Lung microvascular endothelial cell (primary cell): Measurements from ENCODE around the gene POLA1. TPM values are rescaled to one million over a fixed set of nuclear protein-coding genes. Genes with fewer than 3 reads are reported as not detected.

Experiments used
- DNase-seq, 2 donors: peaks; one replicate each; pipeline versions ENCODE4 v3.0.0 to v3.0.0-alpha.2; 2010; ENCODE audit warnings: low read depth in 2 of 2
- total RNA-seq: library from RNA; depleted of rRNA; stranded (reverse); fragments of >200 nt; gene quantifications from 2 replicates; pipeline ENCODE4 v1.2.1, GENCODE V29; 2014

The POLA1 gene
- total RNA-seq, 1 donor from 2014 or later, result 10.7 TPM

- DNase-seq, result no peak
Observed at GRCh38 chrX:24963823-24964222, 270.1 kb downstream of the POLA1 start.

DNA sequence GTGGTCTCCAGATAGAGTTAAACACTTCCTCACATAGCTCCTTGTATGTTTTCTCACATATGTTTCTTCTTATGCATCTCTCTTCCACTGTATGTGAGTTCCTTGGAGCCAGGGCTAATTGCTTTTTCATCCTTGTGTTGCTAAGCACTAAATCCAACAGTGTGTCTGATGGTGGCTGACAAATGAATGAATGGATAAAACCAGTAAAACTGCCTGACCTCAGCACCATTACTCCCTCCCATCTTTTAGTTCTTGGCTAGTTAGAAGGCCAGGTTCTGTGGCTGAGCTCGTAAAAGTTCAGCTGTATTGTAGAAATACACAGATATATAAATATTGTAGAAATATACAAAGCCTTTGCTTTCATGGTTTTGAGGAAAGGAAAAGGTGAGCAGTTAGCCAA is 271.7 kb downstream of the POLA1 start:
- DNase-seq, result no peak

DNA sequence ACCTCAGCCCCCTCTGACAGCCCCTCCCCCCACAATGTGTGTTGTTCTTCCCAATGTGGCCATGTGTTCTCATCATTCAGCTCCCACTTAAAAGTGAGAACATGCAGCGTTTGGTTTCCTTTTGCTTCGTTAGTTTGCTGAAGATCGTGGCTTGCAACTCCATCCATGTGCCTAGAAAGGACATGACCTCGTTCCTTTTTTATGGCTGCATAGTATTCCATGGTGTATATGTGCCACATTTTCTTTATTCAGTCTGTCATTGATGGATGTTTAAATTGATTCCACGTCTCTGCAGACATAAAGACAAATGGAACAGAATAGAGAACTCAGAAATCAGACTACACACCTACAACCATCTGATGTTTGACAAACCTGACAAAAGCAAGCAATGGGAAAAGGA is 276.1 kb downstream of the POLA1 start:
- DNase-seq, result no peak

GRCh38 chrX:24979081-24979480 is 285.4 kb downstream of the POLA1 start:
- no peak for DNase-seq

- no peak for DNase-seq
Observed at GRCh38 chrX:24981030-24981429, 287.3 kb downstream of the POLA1 start.

DNA sequence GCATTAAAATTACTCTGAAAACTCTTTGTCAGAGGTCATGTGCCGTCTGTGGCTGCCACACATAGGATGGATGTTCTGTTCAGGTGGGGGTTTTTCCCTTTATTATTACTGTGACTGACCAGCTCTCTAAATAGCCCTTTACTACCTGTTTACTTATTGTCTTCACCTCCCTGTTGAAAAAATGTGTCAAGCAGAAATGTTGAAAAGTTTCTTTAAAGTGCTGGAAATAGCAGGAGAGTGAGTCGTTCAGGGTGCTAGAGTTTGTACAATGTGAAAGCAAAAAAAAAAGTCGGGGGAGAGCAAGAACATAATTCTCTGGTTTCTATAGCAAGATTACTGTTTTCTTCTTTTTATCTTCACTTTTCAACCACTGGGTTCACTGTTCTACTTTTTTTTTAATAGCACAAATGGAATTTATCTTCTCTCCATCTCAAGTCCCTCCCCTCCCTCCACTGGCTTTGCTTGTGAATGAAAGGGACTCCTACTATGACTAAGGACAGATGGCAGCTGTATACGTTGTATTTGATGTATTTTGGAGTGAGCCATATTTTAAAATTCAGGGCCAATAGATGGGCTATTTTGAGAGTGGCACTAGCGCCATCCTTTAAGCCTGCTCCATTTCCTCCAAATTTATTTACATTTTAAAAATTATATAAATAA is 288.7 kb downstream of the POLA1 start:
- no peak for DNase-seq

DNA sequence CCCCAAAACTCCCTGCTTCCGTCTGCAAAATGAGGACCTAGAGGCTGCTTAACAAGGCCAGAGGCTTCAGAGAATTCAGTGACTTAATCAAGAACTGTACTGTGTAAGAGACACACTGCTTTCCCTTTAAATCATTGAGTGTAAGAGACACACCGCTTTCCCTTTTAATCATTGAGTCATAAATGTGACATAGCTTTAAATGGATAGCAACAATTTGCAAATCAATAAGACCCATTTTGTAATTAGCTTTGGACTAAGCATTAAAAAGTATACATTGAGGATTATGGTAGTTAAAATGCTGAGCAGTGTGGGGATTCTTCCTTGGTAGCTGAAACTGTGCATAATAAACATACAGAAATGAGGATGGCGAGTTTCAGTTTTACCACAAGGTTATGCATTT is 290.2 kb downstream of the POLA1 start:
- DNase-seq, result no peak

DNA sequence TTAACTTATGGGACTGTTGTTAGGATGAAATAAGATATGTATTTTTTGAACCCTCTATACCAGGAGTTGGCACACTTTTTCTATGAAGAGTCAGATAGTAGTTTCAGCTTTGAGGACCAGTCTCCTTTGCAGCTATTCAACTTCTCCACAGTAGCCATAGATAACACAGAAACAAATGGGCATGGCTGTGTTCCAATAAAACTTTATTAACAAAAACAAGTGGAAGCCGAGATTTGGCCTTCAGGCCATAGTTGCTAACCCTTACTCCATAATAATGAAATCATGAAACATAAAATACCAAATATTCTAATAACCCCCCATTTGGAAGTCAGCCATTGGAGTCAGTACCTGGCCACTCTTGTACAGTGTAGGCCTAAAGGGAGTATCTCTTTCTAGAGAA is 291.4 kb downstream of the POLA1 start:
- no peak for DNase-seq

GRCh38 chrX:24987731-24988130 is 294.0 kb downstream of the POLA1 start:
- DNase-seq, result no peak

- DNase-seq, result no peak
Observed at GRCh38 chrX:24988314-24988713, 294.6 kb downstream of the POLA1 start.

DNA sequence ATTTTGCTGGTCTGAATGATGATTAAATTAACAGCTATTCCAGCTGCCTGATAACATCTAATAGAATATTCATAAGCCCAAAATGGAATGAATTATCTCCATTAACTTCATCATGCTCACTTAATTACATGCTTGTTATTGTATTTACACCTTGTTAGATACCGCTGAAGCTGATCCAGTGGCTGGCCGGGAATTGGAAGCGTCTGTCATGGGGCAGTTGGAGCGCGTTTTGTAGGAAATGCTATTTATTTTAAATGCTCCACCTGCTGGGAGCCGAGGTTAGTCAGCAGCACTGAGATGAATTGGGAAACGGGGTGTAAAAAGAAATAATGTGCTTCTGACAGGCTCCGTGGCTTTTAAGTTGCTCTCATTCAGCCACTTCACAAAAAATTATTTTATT is 296.8 kb downstream of the POLA1 start:
- no peak for DNase-seq

GRCh38 chrX:24993879-24994278 is 300.2 kb downstream of the POLA1 start:
- DNase-seq, result no peak

DNA sequence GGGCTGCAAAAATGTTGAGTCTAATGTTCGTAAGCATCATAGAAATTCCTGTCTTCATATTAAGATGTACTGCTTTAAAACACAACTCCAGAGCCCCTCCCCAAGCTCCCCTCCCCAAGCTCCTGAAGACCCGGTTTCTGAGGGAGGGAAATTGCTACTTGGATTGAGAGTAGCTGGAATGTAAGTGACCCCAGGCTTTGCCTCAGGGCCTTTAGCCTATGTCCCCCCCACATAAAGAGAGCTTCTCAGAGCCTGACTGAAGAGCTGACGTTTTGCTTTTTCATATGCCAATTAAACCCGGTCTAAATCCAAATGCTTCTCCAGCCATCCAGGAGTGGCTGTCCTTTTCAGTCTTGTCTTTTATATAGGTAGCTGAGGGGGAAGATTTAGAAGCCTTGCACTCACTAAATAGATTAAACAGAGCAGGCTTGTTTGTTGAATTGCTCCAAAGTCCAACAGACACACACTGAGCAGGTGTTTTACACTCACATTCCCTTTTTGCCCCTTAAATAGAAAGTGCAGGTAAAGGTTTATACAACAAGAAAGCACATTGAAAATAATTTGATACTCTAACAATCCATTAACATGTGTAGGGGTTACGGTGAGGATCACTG is 302.5 kb downstream of the POLA1 start:
- DNase-seq, result no peak

GRCh38 chrX:24999511-24999910 is 305.8 kb downstream of the POLA1 start:
- DNase-seq, result no peak

- no peak for DNase-seq
Observed at GRCh38 chrX:25001808-25002660, 308.3 kb downstream of the POLA1 start.

- no peak for DNase-seq
Observed at GRCh38 chrX:25002661-25003020, 308.9 kb downstream of the POLA1 start.

GRCh38 chrX:25003066-25003849 is 309.5 kb downstream of the POLA1 start:
- DNase-seq, result peak in 1 of 2 donors; percentile 7

DNA sequence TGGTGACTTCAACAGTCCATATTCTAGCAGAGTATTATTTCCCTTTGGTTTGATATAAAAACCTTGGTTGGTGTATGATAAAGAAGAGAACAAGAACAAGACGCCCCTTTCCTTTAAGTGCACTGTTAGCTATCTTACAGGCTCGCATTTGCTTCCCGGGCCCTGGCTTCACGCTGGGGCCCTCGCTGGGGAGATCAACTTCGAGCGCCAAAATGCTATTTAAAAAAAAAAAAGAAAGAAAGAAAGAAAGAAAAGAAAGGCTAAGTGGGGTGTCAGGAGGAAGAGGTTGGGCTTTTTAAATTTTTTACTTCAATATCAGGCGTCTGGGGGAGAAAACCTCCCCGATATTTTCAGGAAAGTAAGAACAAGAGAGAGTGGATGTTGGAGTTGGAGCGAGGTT is 310.3 kb downstream of the POLA1 start:
- DNase-seq, result no peak

- DNase-seq, result peak in 1 of 2 donors; percentile 11
Observed at GRCh38 chrX:25004485-25005032, 310.8 kb downstream of the POLA1 start.

DNA sequence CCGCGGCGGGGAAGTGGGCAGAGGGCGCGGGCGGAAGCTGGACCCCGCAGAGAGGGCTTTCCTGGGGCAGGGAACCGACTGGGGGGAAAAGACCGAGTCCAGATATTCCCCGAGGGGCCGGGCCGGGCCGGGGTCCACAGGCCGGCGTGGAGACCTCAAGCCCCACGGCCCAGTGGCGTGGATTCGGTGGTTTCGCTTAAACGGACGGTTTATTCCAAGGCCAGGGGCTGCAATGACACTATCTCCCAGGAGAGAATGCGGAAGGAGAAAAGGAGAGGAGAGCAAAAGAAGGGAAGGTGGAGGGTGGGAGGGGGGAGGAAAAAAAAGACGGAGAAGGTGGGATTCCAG is 311.3 kb downstream of the POLA1 start:
- no peak for DNase-seq

GRCh38 chrX:25005382-25006185 is 311.9 kb downstream of the POLA1 start:
- DNase-seq, result no peak
